CD4-positive, alpha-beta T cell treated with Interleukin-15 for 4 hours (primary cell): Measurements from ENCODE around the gene PDCD1LG2.
"Not testable (repeated sequence)": the region's sequence is repeated elsewhere in the genome, so short reads cannot be mapped to it uniquely, and the experiment has no call there.

Source experiments
- DNase-seq: peaks from one replicate; pipeline ENCODE4 v3.0.0-alpha.2; 2020; ENCODE audit warnings: low spot score

PDCD1LG2 gene

GRCh38 chr9:5510360-5510931 is at the start of gene PDCD1LG2:
Gene PDCD1LG2 (plus strand): TSS chr9:5510531. CDS start chr9:5522547, 12,016 bp downstream.
- DNase-seq = peak; percentile 36

GRCh38 chr9:5464831-5465330 is 45.5 kb upstream of the PDCD1LG2 start:
- DNase-seq = not testable (repeated sequence)

GRCh38 chr9:5466005-5466404 is 44.3 kb upstream of the PDCD1LG2 start:
- DNase-seq = no peak

- DNase-seq = no peak
Measured at GRCh38 chr9:5466766-5467165, 43.6 kb upstream of the PDCD1LG2 start.

GRCh38 chr9:5468850-5469249 is 41.5 kb upstream of the PDCD1LG2 start:
- DNase-seq = no peak

GRCh38 chr9:5470122-5470521 is 40.2 kb upstream of the PDCD1LG2 start:
- DNase-seq = no peak

GRCh38 chr9:5470816-5471215 is 39.5 kb upstream of the PDCD1LG2 start:
- DNase-seq = no peak

- DNase-seq = not testable (repeated sequence)
Measured at GRCh38 chr9:5475611-5476010, 34.7 kb upstream of the PDCD1LG2 start.

GRCh38 chr9:5478206-5478605 is 32.1 kb upstream of the PDCD1LG2 start:
- no peak for DNase-seq

- DNase-seq = no peak
Measured at GRCh38 chr9:5479994-5480694, 30.2 kb upstream of the PDCD1LG2 start.

- DNase-seq = no peak
Measured at GRCh38 chr9:5480919-5481318, 29.4 kb upstream of the PDCD1LG2 start.

- no peak for DNase-seq
Measured at GRCh38 chr9:5481322-5482040, 28.9 kb upstream of the PDCD1LG2 start.

GRCh38 chr9:5482194-5482593 is 28.1 kb upstream of the PDCD1LG2 start:
- no peak for DNase-seq

- no peak for DNase-seq
Measured at GRCh38 chr9:5483306-5483705, 27.0 kb upstream of the PDCD1LG2 start.

- no peak for DNase-seq
Measured at GRCh38 chr9:5485378-5486085, 24.8 kb upstream of the PDCD1LG2 start.

GRCh38 chr9:5486988-5487387 is 23.3 kb upstream of the PDCD1LG2 start:
- DNase-seq = no peak

GRCh38 chr9:5488221-5489008 is 21.9 kb upstream of the PDCD1LG2 start:
- DNase-seq = no peak

GRCh38 chr9:5489630-5490490 is 20.5 kb upstream of the PDCD1LG2 start:
- DNase-seq = no peak

- no peak for DNase-seq
Measured at GRCh38 chr9:5492965-5493678, 17.2 kb upstream of the PDCD1LG2 start.
